ENCODE measurements around the gene NCOA5.

NCOA5 gene

GRCh38 chr20:46011631-46012482 is 77.9 kb downstream of the NCOA5 start:
- DNase-seq: peak in 1 of 2 donors; percentile 68
